GM18499 (cell line): ENCODE data around the gene CES5A.
"Not testable (repeated sequence)": the region's sequence is repeated elsewhere in the genome, so short reads cannot be mapped to it uniquely, and the experiment has no call there.

Experiments used
- ATAC-seq: cut with Tn5 transposase; IDR thresholded peaks from one replicate; pipeline ENCODE4 v1.9.1; 2021; ENCODE audit warnings: moderate number of reproducible peaks; ENCODE audit not compliant: insufficient read depth, unreplicated experiment

CES5A gene

GRCh38 chr16:55875273-55875672 is at the start of gene CES5A:
CES5A (minus strand) TSS chr16:55875373; CDS start chr16:55875221, 152 bp downstream.
- ATAC-seq = no peak

DNA sequence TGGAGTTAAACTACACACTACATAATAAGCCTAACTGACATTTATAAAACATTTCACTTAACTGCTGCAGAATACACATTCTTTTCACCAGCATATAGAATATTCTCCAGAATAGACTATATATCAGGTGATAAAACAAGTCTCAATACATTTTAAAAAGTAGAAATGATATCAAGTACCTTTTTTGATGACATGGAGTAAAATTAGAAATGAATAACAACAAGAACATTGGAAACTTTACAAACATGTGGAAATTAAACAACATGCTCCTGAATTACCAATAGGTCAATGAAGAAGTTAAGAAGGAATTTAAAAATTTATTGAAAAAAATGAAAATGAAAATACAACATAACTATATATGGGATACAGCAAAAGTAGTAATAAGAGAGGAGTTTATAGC is 47.5 kb upstream of the CES5A start:
- ATAC-seq = no peak

GRCh38 chr16:55917373-55918160 is 42.4 kb upstream of the CES5A start:
- no peak for ATAC-seq

DNA sequence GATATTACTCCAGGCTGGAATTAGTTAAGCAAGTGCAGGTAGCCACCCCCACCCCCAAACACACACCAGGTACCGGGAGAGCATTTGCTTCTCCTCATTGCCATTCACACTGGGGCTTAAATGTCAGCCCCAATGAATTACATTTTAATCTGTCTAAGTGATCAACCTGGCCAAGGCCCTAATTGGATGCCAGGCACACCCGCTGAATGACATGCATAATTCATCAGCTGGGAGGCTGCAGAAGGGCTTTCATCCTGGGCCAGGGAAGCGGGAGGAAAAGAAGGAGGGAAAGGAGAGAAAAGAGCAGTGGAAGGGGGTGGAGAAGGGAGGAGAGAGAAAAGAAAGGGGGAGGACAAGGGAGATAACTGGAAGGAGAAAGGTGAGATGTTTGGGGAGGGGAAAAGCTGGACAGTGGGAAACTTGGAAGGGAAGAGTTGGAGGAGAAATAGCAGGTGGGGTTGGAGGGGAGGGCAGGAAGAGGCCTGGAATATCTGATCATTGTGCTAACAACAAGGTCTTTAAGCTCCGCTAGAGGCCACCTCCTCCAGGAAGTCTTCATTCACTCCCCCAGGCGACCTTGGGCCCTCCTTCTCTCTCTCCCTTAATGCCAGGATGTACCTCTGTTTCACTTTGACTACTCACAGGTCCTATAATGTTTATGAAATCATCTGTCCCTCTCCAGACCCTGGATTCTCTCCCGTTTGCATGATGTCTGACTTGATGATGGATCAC is 40.1 kb upstream of the CES5A start:
- ATAC-seq = no peak

DNA sequence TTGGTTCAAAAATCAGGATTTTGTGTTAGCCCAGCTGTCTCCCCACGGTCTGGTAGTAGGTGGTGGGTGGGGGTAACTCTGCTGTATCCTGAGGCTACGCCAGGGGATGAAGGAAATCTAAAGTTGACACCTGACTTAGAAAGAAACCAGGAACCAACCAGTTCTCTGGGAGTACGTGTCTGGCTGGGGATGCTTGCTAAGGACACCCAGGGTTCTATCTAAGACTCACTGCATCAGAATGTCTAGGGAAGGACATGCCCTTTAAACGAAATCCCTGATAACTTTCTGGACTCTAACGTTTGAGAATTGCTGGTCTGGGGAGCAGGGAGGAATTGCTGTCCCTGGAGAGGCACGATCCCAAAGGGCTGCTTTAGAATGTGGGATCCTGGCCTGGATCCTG is 39.2 kb upstream of the CES5A start:
- ATAC-seq = no peak

DNA sequence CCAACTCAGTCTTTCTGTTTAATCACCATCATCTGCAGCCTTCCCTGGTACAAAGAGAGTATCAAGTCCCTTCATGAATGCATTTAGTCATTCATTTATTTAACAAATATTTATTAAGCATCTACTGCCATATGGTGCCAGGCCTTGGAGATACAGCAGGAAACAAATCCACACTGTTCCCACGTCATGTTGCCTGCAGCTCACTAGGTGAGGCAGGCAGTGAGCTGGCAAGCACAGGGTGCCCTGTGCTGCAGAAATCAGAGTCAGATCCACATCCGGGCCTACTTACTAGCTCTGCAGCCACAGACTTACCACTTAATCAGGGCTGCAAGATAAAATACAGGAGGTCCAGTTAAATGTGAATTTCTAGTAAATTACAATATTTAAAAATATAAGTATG is 38.5 kb upstream of the CES5A start:
- ATAC-seq = no peak

DNA sequence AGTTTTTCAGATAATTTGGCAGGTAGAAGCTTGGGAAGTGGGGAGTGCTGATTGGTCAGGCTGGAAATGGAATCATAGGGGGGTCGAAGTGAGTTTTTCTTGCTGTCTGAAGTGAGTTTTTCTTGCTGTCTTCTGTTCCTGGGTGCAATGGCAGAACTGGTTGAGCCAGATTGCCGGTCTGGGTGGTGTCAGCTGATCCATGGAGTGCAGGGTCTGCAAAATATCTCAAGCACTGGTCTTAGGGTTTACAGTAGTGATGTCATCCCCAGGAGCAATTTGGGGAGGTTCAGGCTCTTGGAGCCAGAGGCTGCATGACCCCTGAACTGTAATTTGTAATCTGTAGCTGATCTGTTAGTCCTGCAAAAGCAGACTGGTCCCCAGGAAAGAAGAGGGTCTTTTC is 37.9 kb upstream of the CES5A start:
- ATAC-seq = not testable (repeated sequence)

DNA sequence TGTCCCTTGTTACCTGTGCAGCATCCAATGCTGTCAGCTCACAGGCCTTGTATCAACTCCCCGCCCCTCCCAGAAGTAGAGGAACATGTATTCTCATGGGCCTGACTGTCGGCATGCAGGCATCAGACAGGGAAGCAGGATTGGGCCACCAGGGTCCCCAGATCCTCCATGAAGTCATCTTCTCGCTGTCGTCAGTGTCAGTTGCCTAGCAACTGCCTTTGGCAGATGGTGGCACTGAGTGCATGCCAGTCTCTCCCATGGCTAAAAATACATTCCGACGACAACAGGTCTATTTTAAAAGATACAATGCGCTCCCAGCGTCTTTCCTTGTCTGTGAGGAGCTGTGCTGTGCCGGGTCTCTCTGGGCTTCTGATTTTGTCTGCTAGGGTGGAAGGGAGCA is 36.8 kb upstream of the CES5A start:
- ATAC-seq = no peak

- ATAC-seq = no peak
These were observed 36.4 kb upstream of the CES5A start for GRCh38 chr16:55911616-55912015.

- ATAC-seq = no peak
These were observed 34.7 kb upstream of the CES5A start for GRCh38 chr16:55909876-55910275.

DNA sequence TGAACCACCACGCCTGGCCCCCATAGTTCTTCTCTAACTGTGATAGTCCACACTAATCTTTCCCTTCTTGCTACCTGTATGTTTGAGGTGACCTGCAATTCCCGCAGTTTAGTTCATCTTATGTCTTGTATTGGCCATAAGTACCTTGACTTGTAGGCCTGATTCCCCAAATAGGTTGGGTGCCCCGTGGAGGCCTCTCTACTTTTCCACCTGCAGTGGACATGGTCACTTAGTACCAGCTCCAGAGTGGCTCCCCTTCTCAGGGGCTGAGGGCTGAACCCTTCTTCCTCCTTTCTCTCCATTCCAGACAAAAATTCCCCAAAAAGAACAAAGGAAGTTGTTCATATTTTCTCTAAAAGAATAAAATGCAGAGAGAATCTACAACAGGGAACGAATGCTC is 33.5 kb upstream of the CES5A start:
- no peak for ATAC-seq

GRCh38 chr16:55907661-55908060 is 32.5 kb upstream of the CES5A start:
- ATAC-seq = no peak

GRCh38 chr16:55906123-55906522 is 30.9 kb upstream of the CES5A start:
- no peak for ATAC-seq

- no peak for ATAC-seq
These were observed 30.5 kb upstream of the CES5A start for GRCh38 chr16:55905651-55906050.

- ATAC-seq = no peak
These were observed 26.5 kb upstream of the CES5A start for GRCh38 chr16:55901566-55902217.

GRCh38 chr16:55900616-55901393 is 25.6 kb upstream of the CES5A start:
- ATAC-seq = no peak

DNA sequence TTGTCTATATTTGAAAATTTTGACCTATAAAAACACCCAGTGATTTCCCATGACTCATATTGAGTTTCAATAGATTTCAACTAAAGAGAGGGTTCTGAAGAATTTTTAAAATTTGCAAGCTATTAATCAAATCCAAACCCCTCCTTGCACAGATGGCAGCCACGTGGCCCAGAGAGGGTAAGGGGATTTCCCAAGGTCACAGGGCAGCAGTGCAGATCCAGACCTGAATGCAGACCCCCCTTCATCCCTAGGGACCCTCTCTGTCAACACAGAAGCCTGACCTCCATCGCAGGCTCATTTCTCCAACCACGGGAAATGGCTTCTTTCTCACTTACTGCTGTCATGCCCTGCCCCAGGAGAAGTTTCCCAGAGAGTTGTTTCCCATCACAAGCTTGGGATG is 24.7 kb upstream of the CES5A start:
- no peak for ATAC-seq

- no peak for ATAC-seq
These were observed 23.4 kb upstream of the CES5A start for GRCh38 chr16:55898592-55898991.

DNA sequence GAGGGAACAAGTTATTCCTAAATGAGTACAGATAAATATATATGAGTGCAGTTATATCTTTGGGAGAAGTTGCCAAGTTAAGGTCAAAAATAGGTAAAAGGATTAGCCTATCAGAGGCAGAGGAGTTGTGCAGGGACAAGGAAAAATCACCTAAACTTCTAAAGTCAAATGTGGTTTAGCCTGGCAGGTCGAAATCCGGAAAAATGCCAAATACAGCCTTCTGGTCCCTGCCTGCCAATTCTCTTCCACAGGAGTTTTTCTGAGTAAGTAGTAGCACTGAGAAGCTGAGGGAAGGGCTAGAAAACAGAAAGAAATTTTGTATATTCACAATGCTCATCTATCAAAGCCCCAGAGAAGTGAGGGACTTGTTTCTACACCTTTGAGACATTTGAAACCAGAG is 17.6 kb upstream of the CES5A start:
- ATAC-seq = no peak

DNA sequence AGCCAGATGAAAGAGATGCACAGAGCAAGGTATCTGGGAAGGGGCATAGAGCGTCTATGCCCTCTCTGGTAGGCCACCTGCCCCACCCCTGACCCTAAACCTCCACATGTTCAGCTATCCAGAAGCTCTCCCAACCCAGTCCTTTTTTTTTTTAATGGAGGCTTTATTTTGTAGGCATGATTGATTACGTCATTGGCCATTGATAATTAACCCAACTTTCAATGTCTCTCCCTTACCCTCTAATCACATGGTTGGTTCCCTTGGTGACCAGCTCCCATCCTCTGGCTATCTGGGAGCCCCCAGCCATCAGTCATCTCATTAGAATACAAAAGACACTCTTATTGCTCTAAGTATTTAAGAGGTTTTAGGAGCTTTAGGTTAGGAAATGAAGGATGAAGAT is 14.3 kb upstream of the CES5A start:
- no peak for ATAC-seq

DNA sequence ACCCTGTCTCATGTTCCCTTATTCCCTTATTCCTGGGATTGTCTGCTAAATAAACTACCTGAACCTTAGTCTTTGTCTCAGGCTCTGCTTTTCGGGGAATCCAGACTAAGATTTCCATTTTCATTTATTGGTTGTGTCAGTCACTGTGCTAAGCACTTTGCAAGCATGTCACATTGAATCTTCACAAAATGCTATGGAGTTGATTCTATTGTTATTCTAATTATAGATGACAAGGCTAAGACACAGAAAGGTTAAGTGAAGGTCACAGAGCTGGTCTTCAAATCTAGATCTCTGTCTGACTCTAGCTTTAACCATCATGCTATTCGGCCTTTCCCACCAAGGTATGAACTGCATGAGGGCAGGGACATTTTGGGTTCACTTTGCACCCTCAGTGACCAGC is 13.4 kb upstream of the CES5A start:
- no peak for ATAC-seq
